DMS153 treated with DMSO at 0.1 percent for 48 hours (cell line): ENCODE measurements around the gene DYTN.

Experiments
- DNase-seq: peaks from one replicate; lab custom pipeline; 2025; ENCODE audit not compliant: unreplicated experiment; lab: John Stamatoyannopoulos, UW

Gene DYTN

GRCh38 chr2:206615417-206616089, 102.6 kb downstream of the DYTN start:
- DNase-seq = no peak

GRCh38 chr2:206614811-206615210, 103.4 kb downstream of the DYTN start:
- DNase-seq = no peak

- DNase-seq = no peak
Observed at GRCh38 chr2:206611736-206612135, 106.5 kb downstream of the DYTN start.

- DNase-seq = no peak
Observed at GRCh38 chr2:206611191-206611590, 107.0 kb downstream of the DYTN start.

GRCh38 chr2:206610451-206610850, 107.7 kb downstream of the DYTN start:
- DNase-seq = no peak

- DNase-seq = no peak
Observed at GRCh38 chr2:206603243-206603642, 115.0 kb downstream of the DYTN start.
